ENCODE data around the gene GAS2. TPM values are rescaled to one million over a fixed set of nuclear protein-coding genes. Genes with fewer than 3 reads are reported as not detected.

The GAS2 gene
- total and polyA plus RNA-seq, 2 donors (not counting 1 experiment from before 2014, with no cell fraction given): 2.5 to 6.5 TPM

DNA sequence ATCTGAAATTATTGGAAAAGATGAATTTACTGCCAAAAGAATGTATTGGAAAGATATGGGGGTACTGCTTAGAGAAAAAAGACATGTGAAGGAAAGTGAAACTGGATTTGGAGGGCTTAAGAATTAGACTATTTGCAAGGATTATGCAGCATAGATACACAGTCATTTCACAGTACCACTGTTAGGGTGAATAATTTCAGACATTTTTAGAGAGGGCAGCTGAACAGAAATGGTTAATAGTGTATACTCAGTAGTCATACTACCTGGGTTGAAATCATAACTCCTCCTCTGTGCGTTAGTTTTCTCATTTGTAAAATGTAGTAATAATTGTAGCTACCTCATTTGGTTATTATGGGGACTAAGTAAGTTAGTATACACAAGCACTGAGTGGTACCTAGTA is 33.0 kb downstream of the GAS2 start:
- no peaks in the 10 kb centered on the region for H3K4me1 Mint-ChIP-seq
- H3K36me3 ChIP-seq (replicated peaks in 1 of 2; ENCODE audit: control extremely low read depth in 1 of 2, control insufficient read depth in 1 of 2, extremely low read depth in 1 of 2, insufficient read depth in 2 of 2, low read length in 1 of 2): no peaks in the 10 kb centered on the region
- H2AFZ ChIP-seq (ENCODE audit: insufficient read depth, low read depth, low read length, poor library complexity, severe bottlenecking): no peak overlapping the region
- ChIA-PET POLR2A (no interaction called here), CTCF (interaction anchor here (0.6 kb wide), 1 partner anchor 65 kb away, joined by 3 read pairs; no protein-coding TSS in a partner anchor)
- intact Hi-C loops (cut with micrococcal nuclease): no loop called here
- no peak overlapping the region for H3K27ac ChIP-seq (ENCODE audit: low read length in 2 of 2)
- no peak overlapping the region for H3K4me3 Mint-ChIP-seq
- no peak for ATAC-seq (ENCODE audit: low read depth)
- DNase-seq: no peak
- H3K9me3 Mint-ChIP-seq (ENCODE audit: insufficient read depth): no peaks in the 10 kb centered on the region
- no peak overlapping the region for H3K9ac ChIP-seq (ENCODE audit: low read length)
- no peaks in the 10 kb centered on the region for H3K79me2 ChIP-seq (ENCODE audit: control insufficient read depth, insufficient read depth, low read length)
- no peaks in the 10 kb centered on the region for H3K27me3 ChIP-seq (replicated peaks in 1 of 4; ENCODE audit: control extremely low read depth in 1 of 4, control insufficient read depth in 3 of 4, insufficient read depth in 4 of 4, low read length in 3 of 4)
- no peak overlapping the region for H3K27ac Mint-ChIP-seq
- no peak overlapping the region for H3K4me3 ChIP-seq (ENCODE audit: control extremely low read depth in 1 of 5, extremely low read depth in 1 of 5, insufficient read depth in 1 of 5, low read depth in 2 of 5, low read length in 4 of 5)
- peaks cover 3% of the 10 kb centered on the region for H3K27me3 Mint-ChIP-seq
- no peaks in the 10 kb centered on the region for H3K4me1 ChIP-seq (ENCODE audit: control insufficient read depth in 2 of 2, insufficient read depth in 2 of 2, low read length in 2 of 2)
- H4K20me1 ChIP-seq (ENCODE audit: control insufficient read depth, insufficient read depth, low read length, poor library complexity, severe bottlenecking): no peaks in the 10 kb centered on the region
- no CpG with 5 or more reads among the region's 1 CpG for WGBS (ENCODE audit: insufficient coverage)
- no peak for TF ChIP-seq EZH2 (IDR thresholded peaks at IDR 0.05; ENCODE audit: borderline replicate concordance, insufficient read depth, low read depth, low read length, poor library complexity, severe bottlenecking)
- TF ChIP-seq, protein P1, sequence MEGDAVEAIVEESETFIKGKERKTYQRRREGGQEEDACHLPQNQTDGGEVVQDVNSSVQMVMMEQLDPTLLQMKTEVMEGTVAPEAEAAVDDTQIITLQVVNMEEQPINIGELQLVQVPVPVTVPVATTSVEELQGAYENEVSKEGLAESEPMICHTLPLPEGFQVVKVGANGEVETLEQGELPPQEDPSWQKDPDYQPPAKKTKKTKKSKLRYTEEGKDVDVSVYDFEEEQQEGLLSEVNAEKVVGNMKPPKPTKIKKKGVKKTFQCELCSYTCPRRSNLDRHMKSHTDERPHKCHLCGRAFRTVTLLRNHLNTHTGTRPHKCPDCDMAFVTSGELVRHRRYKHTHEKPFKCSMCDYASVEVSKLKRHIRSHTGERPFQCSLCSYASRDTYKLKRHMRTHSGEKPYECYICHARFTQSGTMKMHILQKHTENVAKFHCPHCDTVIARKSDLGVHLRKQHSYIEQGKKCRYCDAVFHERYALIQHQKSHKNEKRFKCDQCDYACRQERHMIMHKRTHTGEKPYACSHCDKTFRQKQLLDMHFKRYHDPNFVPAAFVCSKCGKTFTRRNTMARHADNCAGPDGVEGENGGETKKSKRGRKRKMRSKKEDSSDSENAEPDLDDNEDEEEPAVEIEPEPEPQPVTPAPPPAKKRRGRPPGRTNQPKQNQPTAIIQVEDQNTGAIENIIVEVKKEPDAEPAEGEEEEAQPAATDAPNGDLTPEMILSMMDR (IDR thresholded peaks at IDR 0.05): no peak
- H3K9me3 ChIP-seq (ENCODE audit: control extremely low read depth in 1 of 3, control insufficient read depth in 2 of 3, insufficient read depth in 1 of 3, low read length in 2 of 3): no peaks in the 10 kb centered on the region
- H3K4me2 ChIP-seq (replicated peaks; ENCODE audit: low read depth, low read length, poor library complexity, severe bottlenecking): no peak overlapping the region

DNA sequence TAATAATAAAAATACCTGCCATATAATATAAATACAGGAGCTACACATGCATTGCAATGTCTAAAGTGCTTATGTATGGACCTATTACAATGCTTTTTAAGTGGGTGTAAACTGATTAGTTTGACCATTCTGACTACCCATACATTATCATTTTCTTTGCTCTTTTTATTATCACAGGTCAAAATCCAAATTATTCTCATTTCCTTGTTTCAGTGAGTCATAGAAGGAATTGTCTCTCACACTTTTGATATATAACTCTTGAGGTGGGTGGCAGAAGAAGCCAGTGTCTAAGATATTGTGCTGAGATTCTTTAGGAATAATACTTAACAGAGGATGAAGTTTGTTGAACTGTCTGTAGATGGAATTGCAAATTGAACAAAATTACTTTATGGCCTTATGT is 35.6 kb downstream of the GAS2 start:
- no peaks in the 10 kb centered on the region for H3K36me3 ChIP-seq (replicated peaks in 1 of 2; ENCODE audit: control extremely low read depth in 1 of 2, control insufficient read depth in 1 of 2, extremely low read depth in 1 of 2, insufficient read depth in 2 of 2, low read length in 1 of 2)
- intact Hi-C loops (cut with micrococcal nuclease): no loop called here
- H3K27me3 ChIP-seq (replicated peaks in 1 of 4; ENCODE audit: control extremely low read depth in 1 of 4, control insufficient read depth in 3 of 4, insufficient read depth in 4 of 4, low read length in 3 of 4): no peaks in the 10 kb centered on the region
- H3K4me1 ChIP-seq (ENCODE audit: control insufficient read depth in 2 of 2, insufficient read depth in 2 of 2, low read length in 2 of 2): no peaks in the 10 kb centered on the region
- Mint-ChIP-seq H3K4me1 (no peaks in the 10 kb centered on the region), H3K4me3 (no peak overlapping the region), H3K27me3 (peaks cover 10% of the 10 kb centered on the region), H3K9me3 (ENCODE audit: insufficient read depth) (no peaks in the 10 kb centered on the region), H3K27ac (no peak overlapping the region)
- H3K4me2 ChIP-seq (replicated peaks; ENCODE audit: low read depth, low read length, poor library complexity, severe bottlenecking): no peak overlapping the region
- TF ChIP-seq, protein P1 (IDR thresholded peaks at IDR 0.05): no peak
- no peak for TF ChIP-seq EZH2 (IDR thresholded peaks at IDR 0.05; ENCODE audit: borderline replicate concordance, insufficient read depth, low read depth, low read length, poor library complexity, severe bottlenecking)
- H3K4me3 ChIP-seq (ENCODE audit: control extremely low read depth in 1 of 5, extremely low read depth in 1 of 5, insufficient read depth in 1 of 5, low read depth in 2 of 5, low read length in 4 of 5): no peak overlapping the region
- no peak overlapping the region for H3K27ac ChIP-seq (ENCODE audit: low read length in 2 of 2)
- ChIA-PET CTCF (no interaction called here), POLR2A (no interaction called here)
- H3K79me2 ChIP-seq (ENCODE audit: control insufficient read depth, insufficient read depth, low read length): no peaks in the 10 kb centered on the region
- no peaks in the 10 kb centered on the region for H4K20me1 ChIP-seq (ENCODE audit: control insufficient read depth, insufficient read depth, low read length, poor library complexity, severe bottlenecking)
- H3K9me3 ChIP-seq (ENCODE audit: control extremely low read depth in 1 of 3, control insufficient read depth in 2 of 3, insufficient read depth in 1 of 3, low read length in 2 of 3): no peaks in the 10 kb centered on the region
- ATAC-seq (ENCODE audit: low read depth) (no peak), DNase-seq (no peak)
- no peak overlapping the region for H2AFZ ChIP-seq (ENCODE audit: insufficient read depth, low read depth, low read length, poor library complexity, severe bottlenecking)
- no peak overlapping the region for H3K9ac ChIP-seq (ENCODE audit: low read length)

Measured in B cell (primary cell).